Measurements from ENCODE around the gene RNASE8. TPM values are rescaled to one million over a fixed set of nuclear protein-coding genes. Genes with fewer than 3 reads are reported as not detected.

Gene RNASE8
- total and polyA plus RNA-seq, 2 of the 8 experiments (the other 6 are each of a cell fraction or from before 2014, with no cell fraction given) = not detected

- no peak for TF ChIP-seq SP4 (IDR thresholded peaks at IDR 0.05; ENCODE audit: low read length)
- TF ChIP-seq TBP (IDR thresholded peaks at IDR 0.05; ENCODE audit: low read depth, low read length) = no peak
- TF ChIP-seq JUN (IDR thresholded peaks at IDR 0.05; ENCODE audit: low read depth, low read length) = no peak
- no peak for TF ChIP-seq POLR2A (IDR thresholded peaks at IDR 0.05; ENCODE audit: control extremely low read depth in 1 of 2, low read depth in 2 of 2, low read length in 2 of 2)
- no peak for TF ChIP-seq RBBP5 (IDR thresholded peaks at IDR 0.05; ENCODE audit: borderline replicate concordance, low read depth, low read length)
Observed at GRCh38 chr14:21015312-21015711, 42.3 kb upstream of the RNASE8 start (continued).
